HepG2 (cell line): ENCODE results near the gene PGA5. TPM values are rescaled to one million over a fixed set of nuclear protein-coding genes. Genes with fewer than 3 reads are reported as not detected.
A peak's percentile ranks its signal among the peaks of the same experiment; 100 is the strongest.

Source experiments
- AGO2 ChIP-seq: fragments of 200-400 bp; formaldehyde crosslinking; optimal IDR thresholded peaks from 2 replicates; pipeline ENCODE3; 2017; ENCODE audit warnings: mild to moderate bottlenecking, low read depth, low read length, moderate library complexity
- ARID5B ChIP-seq: IDR thresholded peaks from 2 replicates; pipeline ENCODE4 v1.4.0; 2020; ENCODE audit warnings: mild to moderate bottlenecking, missing genetic modification reagents
- FUBP1 ChIP-seq: sonication (generic); formaldehyde crosslinking; IDR thresholded peaks from 2 replicates; pipeline ENCODE4 v1.5.1; 2020; ENCODE audit warnings: missing genetic modification reagents, mild to moderate bottlenecking, borderline replicate concordance
- MLX ChIP-seq: IDR thresholded peaks from 2 replicates; pipeline ENCODE4 v1.6.1; 2016
- NCOR1 ChIP-seq: fragments of 200-600 bp; sonication (generic); IDR thresholded peaks from 2 replicates; pipeline ENCODE4 v1.7.0; 2017; ENCODE audit warnings: antibody characterized with exemption, low read length, borderline replicate concordance
- POGZ ChIP-seq: sonication (generic); formaldehyde crosslinking; IDR thresholded peaks from 2 replicates; pipeline ENCODE4 v1.4.0; 2020; ENCODE audit warnings: mild to moderate bottlenecking, missing genetic modification reagents
- RARG ChIP-seq: sonication (generic); formaldehyde crosslinking; IDR thresholded peaks from 2 replicates; pipeline ENCODE4 v1.4.0; 2020; ENCODE audit warnings: low read depth, mild to moderate bottlenecking, missing genetic modification reagents
- RXRB ChIP-seq: IDR thresholded peaks from 2 replicates; pipeline ENCODE4 v1.6.1; 2016; ENCODE audit warnings: borderline replicate concordance, missing genetic modification reagents, missing compliant biosample characterization
- SOX13 ChIP-seq, 3 experiments: fragments of 450-650 bp in 1 of 3; sonication (generic) in 1 of 3; formaldehyde crosslinking in 1 of 3; IDR thresholded peaks in 2 of 3; conservative IDR thresholded peaks in 1 of 3; 2 replicates each; pipeline versions ENCODE4 v1.5.0 to v1.6.1; 2016 to 2020; ENCODE audit warnings: antibody characterized with exemption in 1 of 3, mild to moderate bottlenecking in 1 of 3, missing compliant biosample characterization in 1 of 3, missing genetic modification reagents in 1 of 3, moderate library complexity in 1 of 3
- ZBTB26 ChIP-seq: IDR thresholded peaks from 2 replicates; pipeline ENCODE4 v1.6.1; 2016; ENCODE audit warnings: missing compliant biosample characterization, missing genetic modification reagents, borderline replicate concordance
- ZNF577 ChIP-seq: sonication (generic); formaldehyde crosslinking; IDR thresholded peaks from 2 replicates; pipeline ENCODE4 v1.4.0; 2020; ENCODE audit warnings: mild to moderate bottlenecking, low read depth, missing genetic modification reagents, borderline replicate concordance
- ZNF619 ChIP-seq: sonication (generic); formaldehyde crosslinking; IDR thresholded peaks from 2 replicates; pipeline ENCODE4 v1.4.0; 2020; ENCODE audit warnings: mild to moderate bottlenecking, missing genetic modification reagents
- polyA plus RNA-seq, 8 experiments: library from polyadenylated mRNA; depleted of rRNA in 3 of 8; stranded (reverse) in 7 of 8; unstranded in 1 of 8; fragments of >200 nt; fragmentation: Illumina TruSeq in 4 of 8; extraction: Trizol in 4 of 8; gene quantifications; 2 replicates each; pipeline versions ENCODE4 v1.2.1 to v1.2.3, GENCODE V29; 2011 to 2016; ENCODE audit warnings: low read depth in 4 of 8, missing spikeins in 1 of 8, mixed read lengths in 1 of 8; ENCODE audit not compliant: insufficient read depth in 1 of 8
- total RNA-seq, 5 experiments: library from RNA; depleted of rRNA; stranded (reverse); fragments of >200 nt; fragmentation: Illumina TruSeq; extraction: Trizol; gene quantifications; 2 replicates each; pipeline ENCODE4 v1.2.3, GENCODE V29; 2016; ENCODE audit warnings: low read depth in 1 of 5

Gene PGA5
- total and polyA plus RNA-seq, 2 of the 13 experiments (the other 11 are each of a cell fraction or from before 2014, with no cell fraction given): not detected

GRCh38 chr11:61265357-61265756 is 24.4 kb downstream of the PGA5 start (continued):
- TF ChIP-seq ARID5B (CRISPR knock-in tag): peak; percentile 47; the same call in 1 of the 2 replicates
- 0 out of 2 replicates have a peak, but pooled peaks have one; percentile 39 for TF ChIP-seq ZNF619 (CRISPR knock-in tag)
- TF ChIP-seq MLX (CRISPR knock-in tag): peak; percentile 35; the same call in 1 of the 2 replicates
- no peak for TF ChIP-seq ZNF577 (CRISPR knock-in tag)
- TF ChIP-seq SOX13 (IDR thresholded peaks at IDR 0.05): no peak
- peak in 1 of 2 experiments; percentile 19; a peak in 1 of 4 replicates for TF ChIP-seq SOX13 (CRISPR knock-in tag; conservative IDR thresholded peaks at IDR 0.05 in 1 of 2, IDR thresholded peaks at IDR 0.05 in 1 of 2)
- TF ChIP-seq AGO2: no peak
- TF ChIP-seq RARG: no peak
- TF ChIP-seq ZBTB26 (CRISPR knock-in tag): no peak
- peak; percentile 62; the same call in 1 of the 2 replicates for TF ChIP-seq RXRB (CRISPR knock-in tag)
- TF ChIP-seq POGZ (CRISPR knock-in tag): peak; percentile 12; the same call in 1 of the 2 replicates
- no peak for TF ChIP-seq FUBP1
- peak; percentile 38; the same call in 1 of the 2 replicates for TF ChIP-seq NCOR1
